GM21423 (cell line): Measurements from ENCODE around the gene FOXP1.

Experiments used
- ATAC-seq: cut with Tn5 transposase; IDR thresholded peaks from one replicate; pipeline ENCODE4 v1.9.1; 2021; ENCODE audit warnings: mild to moderate bottlenecking, moderate library complexity; ENCODE audit not compliant: unreplicated experiment

Gene FOXP1

GRCh38 chr3:71316066-71316777 is 267.3 kb downstream of the FOXP1 start:
- no peak for ATAC-seq

- no peak for ATAC-seq
Measured at GRCh38 chr3:71315431-71315830, 268.1 kb downstream of the FOXP1 start.

GRCh38 chr3:71313844-71314243 is 269.7 kb downstream of the FOXP1 start:
- ATAC-seq: no peak

GRCh38 chr3:71312461-71312860 is 271.1 kb downstream of the FOXP1 start:
- no peak for ATAC-seq

- ATAC-seq: no peak
Measured at GRCh38 chr3:71311661-71312046, 271.9 kb downstream of the FOXP1 start.

- no peak for ATAC-seq
Measured at GRCh38 chr3:71310980-71311660, 272.4 kb downstream of the FOXP1 start.

GRCh38 chr3:71310359-71310979 is 273.1 kb downstream of the FOXP1 start:
- no peak for ATAC-seq

- ATAC-seq: no peak
Measured at GRCh38 chr3:71309886-71310285, 273.6 kb downstream of the FOXP1 start.

- no peak for ATAC-seq
Measured at GRCh38 chr3:71309342-71309741, 274.2 kb downstream of the FOXP1 start.

- no peak for ATAC-seq
Measured at GRCh38 chr3:71308836-71309235, 274.7 kb downstream of the FOXP1 start.

- no peak for ATAC-seq
Measured at GRCh38 chr3:71307991-71308697, 275.4 kb downstream of the FOXP1 start.

- peak; percentile 47 for ATAC-seq
Measured at GRCh38 chr3:71305231-71306206, 278.0 kb downstream of the FOXP1 start.

GRCh38 chr3:71304684-71305083 is 278.8 kb downstream of the FOXP1 start:
- ATAC-seq: no peak

- ATAC-seq: no peak
Measured at GRCh38 chr3:71304247-71304646, 279.3 kb downstream of the FOXP1 start.

GRCh38 chr3:71303627-71304200 is 279.8 kb downstream of the FOXP1 start:
- ATAC-seq: no peak

GRCh38 chr3:71302604-71303003 is 280.9 kb downstream of the FOXP1 start:
- no peak for ATAC-seq

GRCh38 chr3:71300951-71301393 is 282.6 kb downstream of the FOXP1 start:
- ATAC-seq: no peak

- no peak for ATAC-seq
Measured at GRCh38 chr3:71299160-71299559, 284.4 kb downstream of the FOXP1 start.

- no peak for ATAC-seq
Measured at GRCh38 chr3:71294919-71295318, 288.6 kb downstream of the FOXP1 start.

- no peak for ATAC-seq
Measured at GRCh38 chr3:71290301-71290700, 293.2 kb downstream of the FOXP1 start.
